Umbilical cord (tissue), 2 donors: ENCODE measurements around the gene CA6. TPM values are rescaled to one million over a fixed set of nuclear protein-coding genes. Genes with fewer than 3 reads are reported as not detected.
"Not testable (repeated sequence)": the region's sequence is repeated elsewhere in the genome, so short reads cannot be mapped to it uniquely, and the experiment has no call there.

Experiments
- DNase-seq: peaks from one replicate; pipeline ENCODE4 v3.0.0-alpha.2; 2015; ENCODE audit warnings: low spot score
- total RNA-seq: library from RNA; depleted of rRNA; stranded (reverse); fragments of >200 nt; gene quantifications from one replicate; pipeline ENCODE4 v1.2.3, GENCODE V29; 2014; ENCODE audit warnings: low replicate concordance; ENCODE audit not compliant: insufficient read depth

CA6 gene
- total RNA-seq = not detected

DNA sequence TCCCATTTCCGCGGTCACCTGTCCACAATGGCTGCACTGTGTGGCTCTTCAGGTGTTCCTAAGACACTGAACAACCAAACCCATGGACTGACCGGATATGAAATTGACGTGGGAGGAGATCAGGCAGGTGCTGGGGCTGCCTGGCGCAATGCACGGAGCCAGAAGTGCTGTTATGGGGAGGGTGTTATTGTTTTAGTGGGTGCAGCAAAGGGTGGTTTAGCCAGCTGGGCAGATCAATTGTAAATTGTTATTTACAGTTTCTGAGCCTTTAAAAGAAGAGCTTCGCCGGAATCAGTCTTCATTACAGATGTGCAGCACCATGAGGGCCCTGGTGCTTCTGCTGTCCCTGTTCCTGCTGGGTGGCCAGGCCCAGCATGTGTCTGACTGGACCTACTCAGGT, at the start of gene CA6:
Gene CA6, plus strand, starts transcription at position 301 of the 400 bp plus-strand sequence. Its CDS starts 19 bp downstream, at position 320.
- no peak for DNase-seq

DNA sequence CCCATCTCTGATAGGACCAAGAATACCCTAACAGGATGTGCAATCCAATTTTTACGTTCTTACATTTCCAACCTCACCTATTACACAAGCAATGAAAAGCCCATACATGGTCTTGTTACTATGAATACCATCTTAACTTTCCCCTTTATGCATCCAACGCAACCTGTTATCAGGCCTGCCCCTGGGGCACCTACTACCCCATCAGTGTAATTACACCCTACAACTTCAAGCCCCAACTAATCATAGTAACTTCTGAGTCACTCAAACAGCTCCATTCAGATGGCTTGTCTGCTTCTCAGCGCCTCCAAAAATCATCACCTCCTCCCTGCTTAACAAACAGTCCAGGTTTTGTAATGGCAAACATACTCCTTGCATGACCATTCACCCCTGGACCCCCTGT, 48.9 kb upstream of the CA6 start:
- not testable (repeated sequence) for DNase-seq

DNA sequence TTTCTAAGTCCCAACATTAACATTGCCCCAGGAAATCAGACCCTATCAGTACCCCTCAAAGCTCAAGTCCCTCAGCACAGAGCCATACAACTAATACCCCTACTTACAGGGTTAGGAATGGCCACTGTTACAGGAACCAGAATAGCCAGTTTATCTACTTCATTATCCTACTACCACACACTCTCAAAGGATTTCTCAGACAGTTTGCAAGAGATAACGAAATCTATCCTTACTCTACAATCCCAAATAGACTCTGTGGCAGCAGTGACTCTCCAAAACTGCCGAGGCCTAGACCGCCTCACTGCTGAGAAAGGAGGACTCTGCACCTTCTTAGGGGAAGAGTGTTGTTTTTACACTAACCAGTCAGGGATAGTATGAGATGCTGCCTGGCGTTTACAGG, 48.2 kb upstream of the CA6 start:
- not testable (repeated sequence) for DNase-seq

DNA sequence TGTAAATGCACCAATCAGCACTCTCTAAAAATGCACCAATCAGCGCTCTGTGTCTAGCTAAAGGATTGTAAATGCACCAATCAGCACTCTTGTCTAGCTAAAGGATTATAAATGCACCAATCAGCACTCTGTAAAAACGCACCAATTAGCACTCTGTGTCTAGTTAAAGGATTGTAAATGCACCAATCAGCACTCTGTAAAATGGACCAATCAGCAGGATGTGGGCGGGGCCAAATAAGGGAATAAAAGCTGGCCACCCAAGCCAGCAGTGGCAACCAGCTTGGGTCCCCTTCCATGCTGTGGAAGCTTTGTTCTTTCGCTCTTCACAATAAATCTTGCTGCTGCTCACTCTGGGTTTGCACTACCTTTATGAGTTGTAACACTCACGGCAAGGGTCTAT, 47.2 kb upstream of the CA6 start:
- DNase-seq = not testable (repeated sequence)

DNA sequence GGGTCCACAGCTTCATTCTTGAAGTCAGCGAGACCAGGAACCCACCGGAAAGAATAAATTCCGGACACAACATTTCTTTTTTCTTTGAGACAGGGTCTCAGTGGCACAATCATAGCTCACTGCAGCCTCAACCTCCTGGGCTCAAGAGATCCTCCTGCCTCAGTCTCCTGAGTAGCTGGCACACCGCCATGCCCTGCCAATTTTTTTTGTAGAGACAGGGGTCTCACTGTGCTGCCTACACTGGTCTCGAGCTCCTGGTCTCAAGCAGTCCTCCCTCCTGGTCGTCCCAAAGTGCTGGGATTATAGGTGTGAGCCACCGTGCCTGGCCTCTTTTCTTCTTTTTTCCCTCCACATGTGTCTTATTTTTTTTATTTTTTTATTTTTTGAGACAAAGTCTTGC, 46.6 kb upstream of the CA6 start:
- no peak for DNase-seq

DNA sequence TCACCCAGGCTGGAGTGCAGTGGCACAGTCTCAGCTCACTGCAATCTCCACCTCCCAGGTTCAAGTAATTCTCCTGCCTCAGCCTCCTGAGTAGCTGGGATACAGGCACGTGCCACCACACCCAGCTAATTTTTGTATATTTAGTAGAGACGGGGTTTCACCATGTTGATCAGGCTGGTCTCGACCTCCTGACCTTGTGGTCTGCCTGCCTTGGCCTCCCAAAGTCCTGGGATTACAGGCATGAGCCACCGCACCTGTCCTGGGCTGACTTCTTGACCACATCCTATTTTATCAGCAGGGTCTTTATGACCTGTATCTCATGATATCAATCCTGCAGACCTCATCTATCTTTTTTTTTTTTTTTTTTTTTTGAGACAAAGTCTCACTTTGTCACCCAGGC, 45.0 kb upstream of the CA6 start:
- DNase-seq = not testable (repeated sequence)

DNA sequence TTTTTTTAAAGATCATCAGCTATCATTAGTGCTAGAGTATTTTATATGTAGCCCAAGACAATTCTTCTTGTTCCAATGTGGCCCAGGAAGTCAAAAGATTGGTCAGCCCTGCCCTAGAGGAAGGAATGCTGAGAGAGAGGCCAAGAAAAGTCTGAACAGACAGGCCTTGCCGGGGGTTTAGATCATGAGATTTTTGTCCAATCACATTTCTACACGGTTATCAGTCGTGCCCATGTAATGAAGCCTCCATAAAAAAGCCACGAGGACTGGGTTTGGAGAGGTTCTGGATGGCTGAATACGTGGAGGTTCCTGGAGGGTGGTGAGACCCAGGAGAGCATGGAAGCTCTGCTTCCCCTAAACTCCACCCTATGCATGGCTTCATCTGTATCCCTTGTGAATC, 42.9 kb upstream of the CA6 start:
- no peak for DNase-seq

DNA sequence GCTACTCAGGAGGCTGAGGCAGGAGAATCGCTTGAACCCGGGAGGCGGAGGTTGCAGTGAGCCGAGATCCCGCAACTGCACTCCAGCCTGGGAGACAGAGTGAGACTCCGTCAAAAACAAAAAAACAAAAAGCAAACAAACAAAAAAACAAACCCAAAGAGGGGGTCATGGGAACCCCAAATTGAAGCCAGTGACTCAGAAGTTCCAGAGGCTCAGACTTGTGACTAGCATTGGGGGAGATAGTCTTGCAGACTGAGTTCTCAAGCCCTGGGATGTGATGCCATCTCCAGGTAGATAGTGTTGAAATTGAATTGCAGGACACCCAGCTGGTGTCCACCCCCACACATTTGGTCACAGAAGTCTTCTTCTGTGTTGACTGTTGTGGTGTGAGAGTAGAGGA, 42.3 kb upstream of the CA6 start:
- no peak for DNase-seq

DNA sequence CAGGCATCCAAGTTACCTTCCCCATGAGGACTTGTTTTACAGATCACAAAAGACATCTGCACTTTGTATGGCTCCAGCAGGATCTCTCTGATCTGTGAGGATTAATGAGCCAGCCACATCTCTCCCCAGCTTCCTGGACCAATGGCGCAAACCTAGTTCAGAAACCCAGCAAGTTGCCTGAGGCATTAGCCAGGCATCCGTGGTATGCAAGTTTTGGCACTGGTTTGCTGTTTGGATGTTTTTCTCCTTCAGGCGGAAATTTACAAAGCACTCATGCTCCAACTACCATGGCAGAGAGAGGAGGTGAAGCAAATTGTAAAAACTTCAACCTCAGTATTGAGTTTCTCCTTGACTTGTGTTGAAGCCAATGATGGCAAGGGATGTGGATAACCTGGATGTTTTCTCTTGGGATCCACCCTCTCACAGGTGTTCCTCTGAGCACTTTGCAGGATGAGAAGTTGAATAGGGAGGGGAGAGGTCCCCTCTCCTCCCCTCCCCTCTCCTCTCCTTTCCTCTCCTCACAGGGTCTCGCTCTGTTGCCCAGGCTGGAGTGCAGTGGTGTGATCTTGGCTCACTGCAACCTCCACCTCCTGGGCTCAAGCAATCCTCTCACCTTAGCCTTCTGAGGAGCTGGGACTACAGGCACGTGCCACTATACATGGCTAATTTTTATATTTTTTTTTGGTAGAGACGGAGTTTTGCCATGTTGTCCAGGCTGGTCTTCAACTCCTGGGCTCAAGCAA, 41.6 kb upstream of the CA6 start:
- peak; percentile 92 for DNase-seq

DNA sequence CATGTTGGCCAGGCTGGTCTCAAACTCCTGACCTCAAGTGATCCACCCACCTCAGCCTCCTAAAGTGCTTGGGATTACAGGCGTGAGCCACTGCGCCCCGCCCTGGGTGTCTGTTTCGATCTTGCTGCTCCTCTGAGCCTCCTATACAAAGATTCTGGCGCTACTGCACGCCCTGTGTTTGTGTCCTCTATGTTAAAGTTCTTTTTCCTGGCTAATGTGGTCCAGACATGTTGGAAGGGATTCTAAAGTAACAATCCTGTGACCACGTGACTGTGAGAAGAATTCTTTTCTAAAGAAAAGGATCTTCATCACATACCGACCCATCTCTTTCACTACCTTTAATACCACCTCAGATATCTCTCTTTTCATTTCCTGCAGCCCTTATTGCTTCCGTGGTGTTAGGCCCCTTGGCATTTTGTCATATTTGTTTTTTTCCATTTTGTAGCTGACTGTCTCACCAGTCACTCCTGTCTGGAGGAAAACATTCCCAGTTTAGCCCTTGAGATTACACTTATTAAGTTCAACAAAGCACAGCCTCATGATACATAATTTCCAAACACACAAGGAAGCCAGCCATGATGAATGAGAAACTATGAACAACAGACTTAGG, 40.0 kb upstream of the CA6 start:
- DNase-seq = peak; percentile 78

DNA sequence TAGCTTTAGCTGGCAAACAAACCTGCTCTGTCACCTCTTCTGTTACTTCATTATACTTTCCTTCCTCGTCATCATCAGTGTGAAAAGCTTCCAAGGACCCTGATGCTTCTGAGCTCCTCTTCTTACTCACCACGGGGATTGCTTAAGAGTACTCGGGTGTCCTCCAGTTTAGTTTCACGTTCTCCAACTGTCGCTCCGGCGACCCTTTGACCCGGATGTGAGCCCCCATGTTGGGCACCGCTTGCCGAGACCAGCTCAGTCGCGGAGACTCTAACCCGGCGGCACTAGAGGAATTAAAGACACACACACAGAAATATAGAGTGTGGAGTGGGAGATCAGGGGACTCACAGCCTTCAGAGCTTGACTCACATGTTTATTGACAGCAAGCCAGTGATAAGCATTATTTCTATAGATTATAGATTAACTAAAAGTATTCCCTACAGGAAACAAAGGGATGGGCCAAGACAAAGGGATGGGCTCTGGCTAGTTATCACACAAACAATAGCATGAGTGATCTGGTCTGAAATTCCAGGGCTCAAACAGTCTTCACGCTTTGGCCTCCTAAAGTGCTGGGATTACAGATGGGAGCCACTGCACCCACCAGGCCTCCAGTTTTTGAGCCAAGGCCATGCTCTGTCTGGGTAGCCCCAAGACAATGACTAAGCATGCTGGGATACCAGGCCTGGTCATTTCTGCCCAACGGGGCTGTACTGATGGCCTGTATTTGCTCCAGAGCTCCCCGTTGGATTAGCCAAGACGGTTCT, 37.1 kb upstream of the CA6 start:
- DNase-seq = no peak

DNA sequence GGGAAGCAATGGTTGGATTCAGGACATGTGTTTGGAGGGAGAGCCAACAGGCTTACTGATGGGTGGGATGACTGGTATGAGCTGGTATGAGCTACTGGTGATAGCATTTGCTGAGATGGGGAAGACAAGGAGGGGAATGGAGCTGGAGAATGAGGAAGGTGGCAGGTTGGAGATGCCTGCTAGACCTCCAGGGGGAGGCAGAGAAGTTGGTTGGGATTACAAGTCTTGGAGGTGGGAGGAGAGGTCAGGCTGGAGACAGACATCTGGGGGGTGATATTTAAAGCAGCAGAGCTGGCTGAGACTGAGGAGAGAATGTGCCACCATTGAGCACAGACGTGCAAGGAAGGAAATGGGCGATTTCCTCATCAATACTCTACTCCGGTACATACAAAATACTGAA, 35.3 kb upstream of the CA6 start:
- no peak for DNase-seq

DNA sequence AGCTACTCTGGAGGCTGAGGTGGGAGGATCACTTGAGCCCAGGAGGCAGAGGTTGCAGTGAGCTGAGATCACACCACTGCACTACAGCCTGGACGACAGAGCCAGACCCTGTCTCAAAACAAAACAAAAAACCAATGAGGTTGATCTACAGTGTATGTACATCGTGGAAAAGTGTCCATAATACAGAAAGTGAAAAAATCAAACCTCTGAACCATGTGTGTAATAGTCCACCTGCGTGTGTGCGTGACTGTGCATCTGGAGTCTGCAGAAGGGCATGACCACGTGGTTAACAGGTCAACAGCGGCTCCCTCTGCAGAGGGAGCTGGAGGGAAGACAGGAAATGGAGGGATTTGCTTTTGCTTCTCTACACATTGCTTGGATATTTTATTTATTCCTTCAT, 34.8 kb upstream of the CA6 start:
- DNase-seq = no peak

DNA sequence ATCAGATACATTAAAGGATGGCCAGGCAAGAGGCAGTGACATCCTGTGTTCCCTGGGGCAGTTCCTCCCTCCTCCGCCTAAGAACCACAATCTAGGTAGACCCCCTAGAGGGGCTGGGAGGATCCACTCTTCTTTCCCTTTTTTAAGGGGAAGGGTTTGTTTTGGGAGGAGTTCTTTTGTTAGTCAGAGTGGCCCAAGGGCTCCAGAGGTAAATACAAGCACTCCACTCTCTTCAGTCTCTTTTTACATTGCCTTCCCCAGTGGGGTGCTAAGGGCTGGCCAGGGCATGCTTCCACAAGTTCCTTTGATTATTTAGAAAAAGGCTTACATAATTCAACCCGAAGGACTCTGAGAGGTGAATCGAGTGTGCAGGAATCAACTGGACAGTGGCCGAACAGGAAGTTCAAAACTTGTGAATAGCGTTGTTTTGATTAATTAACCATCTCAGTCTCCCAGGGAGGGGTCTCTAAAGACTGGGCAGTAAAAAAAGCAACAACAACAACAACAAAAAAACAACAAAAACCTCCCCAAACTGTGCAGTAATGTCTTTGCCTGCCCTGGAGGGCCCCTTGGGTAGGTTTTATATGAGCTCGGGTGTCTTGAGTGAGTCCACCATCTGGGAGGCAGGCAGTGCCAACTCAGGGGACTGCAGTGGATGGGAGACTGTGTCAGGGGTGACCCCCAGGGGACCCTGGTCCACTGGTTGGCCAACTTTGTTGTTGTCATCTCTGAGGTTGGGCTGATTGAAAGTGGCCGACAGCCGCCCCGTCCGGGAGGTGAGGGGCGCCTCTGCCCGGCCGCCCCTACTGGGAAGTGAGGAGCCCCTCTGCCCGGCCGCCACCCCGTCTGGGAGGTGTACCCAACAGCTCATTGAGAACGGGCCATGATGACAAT, 34.0 kb upstream of the CA6 start:
- no peak for DNase-seq

DNA sequence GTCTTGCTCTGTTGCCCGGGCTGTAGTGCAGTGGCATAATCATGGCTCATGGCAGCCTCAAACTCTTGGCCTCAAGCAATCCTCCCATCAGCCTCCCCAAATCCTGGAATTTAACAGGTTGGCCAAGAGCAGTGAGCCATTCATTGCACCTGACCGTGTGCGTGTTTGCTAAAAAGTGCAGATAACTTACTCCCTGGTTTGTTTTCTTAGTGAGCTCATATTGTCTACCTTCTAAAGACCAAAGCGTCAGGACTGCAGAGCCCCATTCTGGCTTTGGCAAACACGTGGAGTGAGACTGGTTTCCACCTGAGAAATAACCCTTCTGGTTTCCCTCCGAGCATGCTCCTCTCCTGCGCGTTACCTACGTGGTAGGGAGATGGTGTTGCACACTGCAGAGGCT, 32.2 kb upstream of the CA6 start:
- no peak for DNase-seq

DNA sequence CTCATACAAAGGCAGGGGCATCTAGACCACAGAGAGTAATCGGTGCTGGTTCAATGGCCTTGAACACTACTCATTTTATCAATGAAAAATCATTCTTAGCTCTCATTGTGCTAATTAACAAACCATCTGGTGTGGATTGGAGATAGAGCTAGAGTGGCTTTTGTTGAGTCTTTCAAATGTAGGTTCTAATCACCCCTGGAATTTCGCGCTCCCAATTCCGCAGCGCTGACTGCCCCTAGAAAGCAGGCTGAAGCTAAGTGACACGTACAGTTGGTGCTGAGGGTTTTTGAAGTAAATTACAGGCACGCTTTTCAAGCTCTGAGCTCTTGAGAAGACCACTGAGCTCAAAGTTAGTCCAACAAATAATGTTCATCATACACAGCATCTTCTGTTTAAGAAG, 31.2 kb upstream of the CA6 start:
- no peak for DNase-seq

DNA sequence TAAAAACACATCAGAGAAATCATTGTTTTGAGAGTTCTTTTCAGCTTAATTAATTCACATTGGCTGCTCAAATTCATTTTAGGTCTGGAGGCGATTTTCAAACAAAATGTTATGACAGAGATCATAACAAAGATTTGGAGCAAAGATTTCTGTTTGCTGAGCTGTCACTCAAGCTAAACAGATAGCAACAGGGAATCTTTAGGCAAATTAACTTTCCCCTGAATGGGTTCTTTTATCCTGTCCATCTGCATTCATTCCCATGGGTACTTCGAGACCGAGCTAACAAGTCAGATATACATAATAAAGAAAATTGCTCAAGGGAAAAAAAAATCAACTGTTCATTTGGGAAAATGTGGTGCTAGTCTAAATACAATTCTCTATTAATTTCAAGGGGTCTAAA, 30.2 kb upstream of the CA6 start:
- DNase-seq = no peak

DNA sequence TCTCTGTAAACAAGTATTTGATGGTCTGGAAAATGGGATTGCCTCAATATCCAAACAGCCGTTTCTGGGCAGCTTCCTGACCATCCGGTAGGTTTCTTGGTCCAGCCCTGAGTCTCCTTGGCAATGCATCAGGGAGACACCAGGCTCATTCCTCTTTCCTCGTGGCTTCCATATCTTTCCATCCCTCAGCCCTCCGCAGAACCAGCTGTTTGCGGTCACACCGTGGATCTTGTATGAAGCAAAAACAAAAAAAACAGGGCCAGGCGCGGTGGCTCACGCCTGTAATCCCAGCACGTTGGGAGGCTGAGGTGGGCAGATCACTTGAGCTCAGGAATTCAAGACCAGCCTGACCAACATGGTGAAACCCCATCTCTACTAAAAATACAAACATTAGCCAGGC, 28.1 kb upstream of the CA6 start:
- DNase-seq = not testable (repeated sequence)

DNA sequence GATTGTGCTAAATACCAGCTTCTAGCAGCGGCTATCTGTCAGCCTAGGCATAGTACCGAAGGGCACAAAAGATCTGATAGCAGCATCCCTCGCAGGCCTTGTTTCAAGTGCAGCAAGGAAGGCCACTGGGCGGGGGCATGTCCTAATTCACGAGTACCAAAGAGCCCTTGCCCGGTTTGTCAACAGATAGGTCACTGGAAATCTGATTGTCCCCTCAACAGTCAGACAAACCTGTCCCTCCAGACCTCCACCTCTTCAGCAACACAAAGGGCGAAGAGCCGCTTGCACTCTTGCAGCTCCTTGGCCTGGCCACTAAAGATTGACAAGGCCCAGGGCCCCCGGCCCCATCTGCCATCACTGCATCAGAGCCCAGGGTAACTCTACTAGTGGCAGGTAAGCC, 22.7 kb upstream of the CA6 start:
- no peak for DNase-seq

DNA sequence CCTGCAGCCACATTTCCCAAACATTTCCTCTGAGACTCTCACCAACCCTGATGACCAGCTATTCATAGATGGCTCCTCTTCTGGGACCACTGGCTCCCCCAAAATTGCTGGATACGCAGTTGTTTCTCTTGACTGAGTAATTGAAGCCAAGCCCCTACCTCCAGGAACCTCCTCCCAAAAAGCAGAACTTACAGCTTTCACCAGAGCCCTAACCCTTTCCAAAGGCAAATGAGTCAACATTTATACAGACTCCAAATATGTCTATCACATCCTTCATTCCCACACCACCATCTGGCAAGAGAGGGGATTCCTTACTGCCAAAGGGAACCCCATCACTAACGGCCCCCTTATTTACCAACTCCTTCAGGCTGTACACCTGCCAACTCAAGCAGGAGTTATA, 20.3 kb upstream of the CA6 start:
- DNase-seq = no peak

DNA sequence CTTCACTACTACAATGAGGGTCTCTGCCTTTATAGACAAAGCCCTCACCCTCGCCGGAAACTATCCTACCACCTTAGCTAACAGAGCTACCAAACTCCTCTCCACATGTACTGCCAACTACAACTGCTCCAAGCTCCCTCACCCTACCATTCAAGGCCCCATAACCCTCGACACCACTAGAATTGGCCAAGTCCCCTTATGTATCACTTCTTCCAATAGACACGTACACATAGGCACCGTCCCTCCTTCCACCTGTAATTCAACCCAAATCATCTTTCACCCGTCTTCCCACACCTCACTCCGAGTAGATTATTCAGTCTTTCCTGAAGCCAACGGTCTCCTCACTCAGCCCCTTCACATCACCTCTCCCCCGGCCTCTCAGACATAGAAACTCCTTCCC, 19.7 kb upstream of the CA6 start:
- DNase-seq = no peak
